GM21737 (cell line): Measurements from ENCODE around the gene TRIM49B.
"Not testable (repeated sequence)": the region's sequence is repeated elsewhere in the genome, so short reads cannot be mapped to it uniquely, and the experiment has no call there.

Source experiments
- ATAC-seq: cut with Tn5 transposase; IDR thresholded peaks from one replicate; pipeline ENCODE4 v1.9.1; 2021; ENCODE audit warnings: mild to moderate bottlenecking, moderate library complexity; ENCODE audit not compliant: unreplicated experiment

Gene TRIM49B

DNA sequence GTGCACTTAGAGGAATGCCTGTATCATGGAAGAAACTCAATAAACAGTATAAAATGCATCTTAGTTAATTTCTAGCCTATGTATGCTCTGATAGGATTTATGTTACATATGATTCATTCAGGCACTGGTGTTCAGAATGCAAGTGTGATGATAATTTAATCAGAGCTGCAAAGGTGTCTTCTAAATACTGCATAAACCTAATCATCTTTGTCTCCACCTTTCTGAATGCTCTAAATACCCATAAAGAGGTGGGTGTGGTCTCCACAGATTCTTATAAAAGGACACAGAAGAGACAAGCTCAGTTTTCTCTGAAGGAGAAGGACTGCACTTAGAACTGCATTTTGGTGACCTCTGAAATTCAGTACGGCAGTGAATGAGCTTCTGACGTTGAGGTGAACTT, at the start of gene TRIM49B:
TRIM49B (plus strand) TSS at position 301 of the 400 bp plus-strand sequence. CDS start 2,777 bp downstream, outside the sequence.
- not testable (repeated sequence) for ATAC-seq

DNA sequence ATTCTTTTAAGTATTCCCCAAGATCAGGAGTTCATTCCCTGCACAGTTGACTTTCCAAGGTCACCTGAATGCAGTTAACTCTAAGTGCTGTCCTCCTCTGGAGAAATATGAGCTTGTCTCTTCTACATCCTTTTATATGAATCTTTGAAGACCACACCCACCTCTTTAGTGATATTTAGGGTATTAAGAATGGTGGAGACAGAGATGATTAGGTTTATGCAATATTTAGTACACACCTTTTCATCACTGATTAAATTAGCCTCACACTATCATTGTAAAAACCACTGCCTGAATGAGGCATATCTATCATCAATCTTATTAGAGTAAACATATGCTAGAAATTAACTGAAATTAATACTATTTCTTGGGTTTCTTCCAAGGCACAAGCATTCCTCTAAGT, 44.8 kb upstream of the TRIM49B start, which contains the start of gene TRIM51G:
TRIM51G (minus strand) TSS at position 101 of the 400 bp plus-strand sequence. CDS start 2,190 bp downstream, outside the sequence.
- not testable (repeated sequence) for ATAC-seq

GRCh38 chr11:49048229-49048628, 19.6 kb downstream of the TRIM49B start:
- not testable (repeated sequence) for ATAC-seq

DNA sequence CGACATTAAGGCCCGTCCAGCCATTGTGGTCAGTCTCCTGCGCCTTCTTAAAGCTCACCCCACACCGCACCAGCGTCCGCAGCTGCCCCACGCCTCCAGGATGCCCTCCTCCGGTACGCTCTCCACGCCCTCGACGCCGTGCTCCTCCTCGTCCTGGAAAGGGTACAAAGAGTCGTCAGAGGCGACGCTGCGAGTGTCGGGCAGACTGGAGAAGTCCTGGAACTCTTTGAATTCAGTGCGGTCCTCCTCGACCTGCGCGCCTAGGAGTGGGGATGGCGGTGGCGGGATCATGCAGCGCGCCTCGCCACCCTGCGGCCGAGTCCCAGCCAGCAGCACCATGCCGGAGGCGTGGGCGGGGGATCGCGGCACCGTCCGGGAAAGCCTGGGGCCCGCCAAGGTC, 21.2 kb downstream of the TRIM49B start:
- not testable (repeated sequence) for ATAC-seq

DNA sequence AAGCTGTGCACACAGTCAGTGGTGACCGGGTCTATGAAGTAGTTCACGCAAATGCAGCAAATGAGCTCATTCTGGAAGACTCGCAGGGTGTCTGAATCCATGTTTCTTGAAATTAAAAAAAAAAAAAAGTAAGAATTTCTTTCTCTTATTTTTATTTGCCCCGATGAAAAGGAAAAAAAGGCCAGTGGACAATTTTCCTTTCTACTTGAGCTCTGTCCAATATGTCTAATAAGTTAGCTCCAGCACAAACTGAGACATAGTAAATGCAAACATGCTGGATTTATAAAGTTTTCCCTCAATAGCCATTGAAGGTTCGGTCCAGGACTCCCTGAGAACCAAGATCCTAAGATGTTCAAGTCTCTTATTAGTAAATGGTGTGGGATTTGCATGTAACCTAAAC, 30.4 kb downstream of the TRIM49B start, which contains the start of gene TRIM64C:
TRIM64C (minus strand) TSS at position 101 of the 400 bp plus-strand sequence; CDS start at position 101, 0 bp downstream.
- not testable (repeated sequence) for ATAC-seq

DNA sequence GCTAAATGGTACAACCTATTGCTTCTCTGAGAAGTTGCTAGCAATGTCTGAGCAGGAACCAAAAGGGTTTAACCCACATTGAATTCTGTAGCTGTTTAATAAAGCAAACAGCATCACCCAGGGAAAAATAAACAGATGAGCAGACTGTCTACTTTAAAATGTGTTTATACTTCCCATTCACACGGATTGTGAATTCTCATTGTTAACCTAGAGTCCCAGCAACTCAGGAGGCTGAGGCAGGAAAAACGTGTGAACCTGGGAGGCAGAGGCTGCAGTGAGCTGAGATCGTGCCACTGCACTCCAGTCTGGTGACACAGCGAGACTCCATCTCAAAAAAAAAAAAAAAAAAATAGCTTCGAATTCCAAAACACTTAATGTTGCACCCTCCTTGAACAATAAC, 41.3 kb downstream of the TRIM49B start:
- ATAC-seq: not testable (repeated sequence)
